Esophagus squamous epithelium (tissue), 5 donors: ENCODE results near the gene NCKAP5. TPM values are rescaled to one million over a fixed set of nuclear protein-coding genes. Genes with fewer than 3 reads are reported as not detected.

ENCODE experiments used
- DNase-seq: peaks from one replicate; lab custom pipeline; 2025; lab: John Stamatoyannopoulos, UW
- H3K27ac ChIP-seq, 4 donors: fragments of 200-600 bp; sonication (generic); one replicate each; pipeline ENCODE4 v1.5.1; 2016 to 2019; ENCODE audit warnings: mild to moderate bottlenecking in 1 of 4
- H3K27me3 ChIP-seq, 4 donors: fragments of 200-600 bp; sonication (generic); 1 replicate in 3 of 4; 2 replicates in 1 of 4; pipeline versions ENCODE4 v1.5.1 to v1.6.0; 2017 to 2021; ENCODE audit warnings: antibody characterized with exemption in 1 of 4
- H3K36me3 ChIP-seq, 3 donors: fragments of 200-600 bp; sonication (generic); one replicate each; pipeline ENCODE4 v1.5.1; 2016 to 2019
- H3K4me1 ChIP-seq, 3 donors: fragments of 200-600 bp; sonication (generic); one replicate each; pipeline ENCODE4 v1.5.1; 2017 to 2019
- H3K4me3 ChIP-seq, 4 donors: fragments of 200-600 bp; sonication (generic); 1 replicate in 3 of 4; 2 replicates in 1 of 4; pipeline ENCODE4 v1.5.1; 2016 to 2019; ENCODE audit warnings: mild to moderate bottlenecking in 2 of 4, moderate library complexity in 1 of 4
- H3K9me3 ChIP-seq, 3 donors: fragments of 200-600 bp; sonication (generic); one replicate each; pipeline ENCODE4 v1.5.1; 2016 to 2019
- POLR2A ChIP-seq, 4 donors: fragments of 450-650 bp; IDR thresholded peaks; one replicate each; pipeline ENCODE4 v1.6.1; 2017; ENCODE audit warnings: antibody characterized with exemption in 4 of 4, mild to moderate bottlenecking in 4 of 4, moderate library complexity in 3 of 4
- WGBS, 2 donors: methylation state at CpG; one replicate each; pipeline ENCODE4 v1.1.5; 2018; 5-methylcytosine and 5-hydroxymethylcytosine counted together
- intact Hi-C: fragments of 100-400 bp; cut with DNase I; formaldehyde crosslinking; loops from one replicate; pipeline ENCODE4 v1.15.0; 2022
- total RNA-seq, 4 donors: library from RNA; depleted of rRNA; stranded (reverse); fragments of >200 nt; gene quantifications; one replicate each; pipeline ENCODE4 v1.1.0, GENCODE V29; 2016
- TF ChIP-seq, protein P1 (sequence below), 6 experiments: fragments of 450-650 bp in 4 of 6; fragments of 200-600 bp in 2 of 6; sonication (generic) in 2 of 6; IDR thresholded peaks; one replicate each; pipeline ENCODE4 v1.5.1; 2016 to 2019; ENCODE audit warnings: antibody characterized with exemption in 6 of 6, mild to moderate bottlenecking in 4 of 6, moderate library complexity in 4 of 6
- donor health status: DM: yes; HTN: yes; CAD: no.

Gene NCKAP5
- total RNA-seq, 4 donors from 2014 or later: 4.5 to 6.9 (median 5.3) TPM

DNA sequence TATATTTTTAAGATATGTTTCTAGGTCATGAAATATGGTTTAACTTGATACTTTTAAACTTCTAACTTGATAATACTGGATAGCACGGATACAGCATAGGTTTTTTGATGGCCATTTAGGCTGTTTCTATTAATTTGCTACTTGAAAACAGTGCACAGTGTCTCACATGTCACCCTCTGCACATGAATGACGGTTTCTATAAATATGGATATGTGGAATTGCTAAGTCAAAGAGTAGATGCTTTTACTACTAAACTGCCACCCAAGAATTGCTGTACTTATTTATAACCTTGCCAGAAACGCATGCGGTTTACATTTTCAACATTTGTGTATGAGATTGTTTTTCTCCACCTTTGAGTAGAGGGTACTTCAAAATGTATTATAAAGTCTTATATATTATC, 723.7 kb downstream of the NCKAP5 start:
- WGBS, 2 donors: 85 to 88% methylated on average over 4 of the region's 4 CpGs

GRCh38 chr2:132837769-132838168, 730.5 kb downstream of the NCKAP5 start:
- Histone ChIP-seq H3K4me3 (no peak overlapping the region), H3K36me3 (no peaks in the 10 kb centered on the region), H3K27ac (no peak overlapping the region), H3K27me3 (no peaks in the 10 kb centered on the region), H3K4me1 (no peaks in the 10 kb centered on the region), H3K9me3 (no peaks in the 10 kb centered on the region)
- intact Hi-C loops: no loop called here
- 83% methylated on average over 1 of the region's 1 CpG; no CpG with 5 or more reads in 1 of the 2 donors for WGBS, 2 donors
- TF ChIP-seq, protein P1, sequence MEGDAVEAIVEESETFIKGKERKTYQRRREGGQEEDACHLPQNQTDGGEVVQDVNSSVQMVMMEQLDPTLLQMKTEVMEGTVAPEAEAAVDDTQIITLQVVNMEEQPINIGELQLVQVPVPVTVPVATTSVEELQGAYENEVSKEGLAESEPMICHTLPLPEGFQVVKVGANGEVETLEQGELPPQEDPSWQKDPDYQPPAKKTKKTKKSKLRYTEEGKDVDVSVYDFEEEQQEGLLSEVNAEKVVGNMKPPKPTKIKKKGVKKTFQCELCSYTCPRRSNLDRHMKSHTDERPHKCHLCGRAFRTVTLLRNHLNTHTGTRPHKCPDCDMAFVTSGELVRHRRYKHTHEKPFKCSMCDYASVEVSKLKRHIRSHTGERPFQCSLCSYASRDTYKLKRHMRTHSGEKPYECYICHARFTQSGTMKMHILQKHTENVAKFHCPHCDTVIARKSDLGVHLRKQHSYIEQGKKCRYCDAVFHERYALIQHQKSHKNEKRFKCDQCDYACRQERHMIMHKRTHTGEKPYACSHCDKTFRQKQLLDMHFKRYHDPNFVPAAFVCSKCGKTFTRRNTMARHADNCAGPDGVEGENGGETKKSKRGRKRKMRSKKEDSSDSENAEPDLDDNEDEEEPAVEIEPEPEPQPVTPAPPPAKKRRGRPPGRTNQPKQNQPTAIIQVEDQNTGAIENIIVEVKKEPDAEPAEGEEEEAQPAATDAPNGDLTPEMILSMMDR (IDR thresholded peaks at IDR 0.05): no peak
- TF ChIP-seq POLR2A (IDR thresholded peaks at IDR 0.05): no peak
- DNase-seq: no peak

More for the DNA sequence above, 723.7 kb downstream of the NCKAP5 start:
- no peak overlapping the region for H3K4me3 ChIP-seq
- intact Hi-C loops: no loop called here
- no peaks in the 10 kb centered on the region for H3K27me3 ChIP-seq
- H3K9me3 ChIP-seq: no peaks in the 10 kb centered on the region
- H3K4me1 ChIP-seq: no peaks in the 10 kb centered on the region
- no peak overlapping the region for H3K27ac ChIP-seq
- DNase-seq: no peak
- TF ChIP-seq, protein P1 (IDR thresholded peaks at IDR 0.05): no peak
- TF ChIP-seq POLR2A (IDR thresholded peaks at IDR 0.05): no peak
- H3K36me3 ChIP-seq: no peaks in the 10 kb centered on the region

GRCh38 chr2:132830321-132830827, 737.9 kb downstream of the NCKAP5 start:
- intact Hi-C loops: no loop called here
- WGBS, 2 donors: 42 to 59% methylated on average over 2 to 3 of the region's 3 CpGs
- Histone ChIP-seq H3K4me1 (no peaks in the 10 kb centered on the region), H3K9me3 (no peaks in the 10 kb centered on the region), H3K4me3 (no peak overlapping the region), H3K27ac (no peak overlapping the region), H3K36me3 (no peaks in the 10 kb centered on the region), H3K27me3 (no peaks in the 10 kb centered on the region)
- no peak for TF ChIP-seq POLR2A (IDR thresholded peaks at IDR 0.05)
- TF ChIP-seq, protein P1 (IDR thresholded peaks at IDR 0.05): no peak
- DNase-seq: no peak

DNA sequence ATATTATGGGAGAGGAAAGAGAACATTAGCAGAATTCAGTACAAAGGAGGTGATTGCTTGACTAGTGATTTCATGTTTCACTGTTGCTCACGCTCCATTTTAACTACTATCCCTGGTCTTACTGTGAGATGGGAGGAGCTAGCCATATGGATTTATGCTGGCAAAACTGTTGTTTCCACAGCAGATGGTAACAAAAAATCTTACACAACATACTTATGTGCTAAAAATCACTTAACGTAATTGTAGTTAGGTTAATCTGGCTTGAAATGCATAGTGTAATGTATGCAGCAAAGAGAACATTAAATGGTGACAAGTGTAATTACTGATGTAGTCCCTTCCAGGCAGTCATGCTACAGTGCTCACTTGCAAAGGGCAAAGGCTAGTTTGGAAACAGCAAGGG, 742.7 kb downstream of the NCKAP5 start:
- no peaks in the 10 kb centered on the region for H3K27me3 ChIP-seq
- no peaks in the 10 kb centered on the region for H3K36me3 ChIP-seq
- no peaks in the 10 kb centered on the region for H3K4me1 ChIP-seq
- no peak overlapping the region for H3K4me3 ChIP-seq
- intact Hi-C loops: no loop called here
- H3K27ac ChIP-seq: no peak overlapping the region
- H3K9me3 ChIP-seq: no peaks in the 10 kb centered on the region
- no peak for DNase-seq
- 84 to 95% methylated on average over 2 of the region's 2 CpGs for WGBS, 2 donors
- no peak for TF ChIP-seq POLR2A (IDR thresholded peaks at IDR 0.05)
- TF ChIP-seq, protein P1 (IDR thresholded peaks at IDR 0.05): no peak

- Histone ChIP-seq H3K4me3 (no peak overlapping the region), H3K4me1 (no peaks in the 10 kb centered on the region), H3K9me3 (no peaks in the 10 kb centered on the region), H3K27me3 (no peaks in the 10 kb centered on the region), H3K36me3 (no peaks in the 10 kb centered on the region), H3K27ac (no peak overlapping the region)
- TF ChIP-seq, protein P1 (IDR thresholded peaks at IDR 0.05): no peak
- TF ChIP-seq POLR2A (IDR thresholded peaks at IDR 0.05): no peak
- intact Hi-C loops: no loop called here
- no peak for DNase-seq
Measured at GRCh38 chr2:132824716-132825115, 743.5 kb downstream of the NCKAP5 start.
